Vagina (tissue), 2 donors: ENCODE data around the gene MYO10. TPM values are rescaled to one million over a fixed set of nuclear protein-coding genes. Genes with fewer than 3 reads are reported as not detected.

Experiments
- DNase-seq, 2 donors: peaks; one replicate each; pipeline ENCODE4 v3.0.0-alpha.2; 2017; ENCODE audit errors: extremely low spot score in 2 of 2
- H3K27ac ChIP-seq: fragments of 200-600 bp; sonication (generic); one replicate; pipeline ENCODE4 v1.5.1; 2019
- H3K27me3 ChIP-seq: fragments of 200-600 bp; sonication (generic); one replicate; pipeline ENCODE4 v1.5.1; 2019
- H3K36me3 ChIP-seq, 2 donors: fragments of 200-600 bp; sonication (generic); one replicate each; pipeline ENCODE4 v1.5.1; 2017 to 2019
- H3K4me1 ChIP-seq: fragments of 200-600 bp; sonication (generic); one replicate; pipeline ENCODE4 v1.5.1; 2019
- H3K4me3 ChIP-seq, 2 donors: fragments of 200-600 bp; sonication (generic); 1 replicate in 1 of 2; 2 replicates in 1 of 2; pipeline ENCODE4 v1.5.1; 2016 to 2019
- H3K9me3 ChIP-seq: fragments of 200-600 bp; sonication (generic); one replicate; pipeline ENCODE4 v1.5.1; 2019
- CTCF ChIP-seq, 3 experiments: fragments of 450-650 bp in 2 of 3; fragments of 200-600 bp in 1 of 3; sonication (generic) in 1 of 3; IDR thresholded peaks; one replicate each; pipeline ENCODE4 v1.5.1; 2017 to 2019; ENCODE audit warnings: antibody characterized with exemption in 3 of 3, mild to moderate bottlenecking in 2 of 3, moderate library complexity in 2 of 3
- POLR2A ChIP-seq, 2 donors: fragments of 450-650 bp; IDR thresholded peaks; one replicate each; pipeline ENCODE4 v1.6.1; 2017; ENCODE audit warnings: antibody characterized with exemption in 2 of 2, mild to moderate bottlenecking in 2 of 2, moderate library complexity in 2 of 2
- POLR2AphosphoS5 ChIP-seq, 2 donors: sonication (generic); formaldehyde crosslinking; IDR thresholded peaks; one replicate each; pipeline ENCODE4 v1.9.0; 2017; ENCODE audit warnings: antibody characterized with exemption in 2 of 2, mild to moderate bottlenecking in 2 of 2, low read depth in 1 of 2; ENCODE audit not compliant: insufficient read depth in 1 of 2
- intact Hi-C: fragments of 100-400 bp; cut with DNase I; formaldehyde crosslinking; loops from one replicate; pipeline ENCODE4 v1.15.1; 2023
- total RNA-seq: library from RNA; depleted of rRNA; stranded (reverse); fragments of >200 nt; gene quantifications from one replicate; pipeline ENCODE4 v1.2.3, GENCODE V29; 2016

The MYO10 gene
- total RNA-seq, 1 donor from 2014 or later: 22.1 TPM

DNA sequence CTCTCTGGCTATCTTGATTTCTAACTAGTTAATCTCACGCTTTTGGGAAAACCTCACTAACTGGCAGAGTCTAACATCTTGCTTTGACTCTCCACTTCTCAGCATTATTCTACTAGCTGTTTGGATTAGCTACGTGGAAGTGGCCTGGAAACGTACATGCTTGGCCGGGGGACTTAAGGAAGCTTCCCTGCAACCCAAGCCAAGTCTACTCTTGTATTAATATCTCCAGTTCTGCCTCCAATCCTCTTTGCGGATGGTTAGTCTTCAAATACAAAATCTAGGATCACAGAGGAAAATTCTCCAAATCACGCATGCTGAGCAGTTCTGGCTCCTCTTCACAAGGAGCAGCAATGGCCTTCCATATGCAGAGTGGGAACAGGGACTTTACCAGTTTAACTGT is 267.5 kb downstream of the MYO10 start:
- Histone ChIP-seq H3K4me3 (no peak overlapping the region), H3K27me3 (no peaks in the 10 kb centered on the region), H3K36me3 (peaks cover 0 to 29% of the 10 kb centered on the region in 2 donors), H3K9me3 (no peaks in the 10 kb centered on the region), H3K4me1 (peaks cover 9% of the 10 kb centered on the region), H3K27ac (no peak overlapping the region)
- intact Hi-C loops: no loop called here
- no peak for DNase-seq
- TF ChIP-seq POLR2AphosphoS5 (IDR thresholded peaks at IDR 0.05; ENCODE audit: insufficient read depth in 1 of 2, low read depth in 1 of 2): no peak
- TF ChIP-seq POLR2A (IDR thresholded peaks at IDR 0.05): no peak
- TF ChIP-seq CTCF (IDR thresholded peaks at IDR 0.05): no peak

GRCh38 chr5:16668194-16668593 is 267.9 kb downstream of the MYO10 start:
- Histone ChIP-seq H3K36me3 (peaks cover 0 to 25% of the 10 kb centered on the region in 2 donors), H3K27ac (no peak overlapping the region), H3K4me1 (peaks cover 9% of the 10 kb centered on the region), H3K4me3 (no peak overlapping the region), H3K9me3 (no peaks in the 10 kb centered on the region), H3K27me3 (no peaks in the 10 kb centered on the region)
- intact Hi-C loops: no loop called here
- TF ChIP-seq POLR2A (IDR thresholded peaks at IDR 0.05) (no peak), POLR2AphosphoS5 (IDR thresholded peaks at IDR 0.05; ENCODE audit: insufficient read depth in 1 of 2, low read depth in 1 of 2) (no peak), CTCF (IDR thresholded peaks at IDR 0.05) (no peak)
- DNase-seq: no peak

GRCh38 chr5:16666883-16667398 is 269.1 kb downstream of the MYO10 start:
- Histone ChIP-seq H3K36me3 (peaks cover 0 to 18% of the 10 kb centered on the region in 2 donors), H3K4me1 (peaks cover 9% of the 10 kb centered on the region), H3K4me3 (no peak overlapping the region), H3K27ac (no peak overlapping the region), H3K27me3 (no peaks in the 10 kb centered on the region), H3K9me3 (no peaks in the 10 kb centered on the region)
- DNase-seq: no peak
- intact Hi-C loops: no loop called here
- TF ChIP-seq POLR2AphosphoS5 (IDR thresholded peaks at IDR 0.05; ENCODE audit: insufficient read depth in 1 of 2, low read depth in 1 of 2): no peak
- TF ChIP-seq CTCF (IDR thresholded peaks at IDR 0.05): peak in 2 of 3 experiments; percentile 22 to 42

GRCh38 chr5:16666130-16666882 is 269.8 kb downstream of the MYO10 start:
- TF ChIP-seq POLR2AphosphoS5 (IDR thresholded peaks at IDR 0.05; ENCODE audit: insufficient read depth in 1 of 2, low read depth in 1 of 2) (no peak), CTCF (IDR thresholded peaks at IDR 0.05) (no peak), POLR2A (IDR thresholded peaks at IDR 0.05) (no peak)
- no peaks in the 10 kb centered on the region for H3K27me3 ChIP-seq
- H3K4me1 ChIP-seq: peaks cover 9% of the 10 kb centered on the region
- H3K9me3 ChIP-seq: no peaks in the 10 kb centered on the region
- H3K27ac ChIP-seq: no peak overlapping the region
- no peak overlapping the region for H3K4me3 ChIP-seq
- intact Hi-C loops: no loop called here
- peaks cover 0 to 18% of the 10 kb centered on the region in 2 donors for H3K36me3 ChIP-seq
- DNase-seq: no peak

DNA sequence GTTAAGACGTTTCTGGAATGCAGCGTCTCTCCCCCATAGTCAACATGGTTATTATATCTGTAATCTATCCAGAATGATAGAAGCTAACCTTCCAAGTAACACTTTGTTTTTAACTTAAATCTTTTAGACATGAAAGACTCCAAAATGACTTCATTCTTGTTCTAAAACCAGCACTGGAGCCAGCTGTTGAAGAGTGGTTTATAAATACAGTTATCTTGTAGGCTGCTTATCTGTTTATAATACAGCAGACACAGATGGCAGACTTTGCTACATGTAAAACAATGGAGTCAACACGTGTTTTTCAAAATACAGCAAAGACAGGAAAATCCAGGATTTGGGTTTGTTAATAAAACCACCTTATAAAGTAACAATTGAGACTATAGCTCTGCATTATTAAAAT is 270.5 kb downstream of the MYO10 start:
- Histone ChIP-seq H3K9me3 (no peaks in the 10 kb centered on the region), H3K36me3 (peaks cover 0 to 15% of the 10 kb centered on the region in 2 donors), H3K27ac (no peak overlapping the region), H3K4me1 (peaks cover 9% of the 10 kb centered on the region), H3K27me3 (no peaks in the 10 kb centered on the region), H3K4me3 (no peak overlapping the region)
- no peak for DNase-seq
- intact Hi-C loops: no loop called here
- TF ChIP-seq POLR2A (IDR thresholded peaks at IDR 0.05) (no peak), CTCF (IDR thresholded peaks at IDR 0.05) (no peak), POLR2AphosphoS5 (IDR thresholded peaks at IDR 0.05; ENCODE audit: insufficient read depth in 1 of 2, low read depth in 1 of 2) (no peak)
